Sigmoid colon (tissue), 7 donors: ENCODE results near the gene GPR37. TPM values are rescaled to one million over a fixed set of nuclear protein-coding genes. Genes with fewer than 3 reads are reported as not detected.

ENCODE experiments used
- DNase-seq: peaks from one replicate; pipeline ENCODE4 v3.0.0-alpha.2; 2019
- H3K27ac ChIP-seq, 4 donors: fragments of 200-600 bp; sonication (generic); one replicate each; pipeline ENCODE4 v1.5.1; 2016 to 2019; ENCODE audit warnings: mild to moderate bottlenecking in 1 of 4
- H3K27me3 ChIP-seq, 3 donors: fragments of 200-600 bp; sonication (generic); one replicate each; pipeline ENCODE4 v1.5.1; 2019; ENCODE audit warnings: mild to moderate bottlenecking in 1 of 3
- H3K36me3 ChIP-seq, 4 donors: fragments of 200-600 bp; sonication (generic); one replicate each; pipeline ENCODE4 v1.5.1; 2016 to 2019
- H3K4me1 ChIP-seq, 4 donors: fragments of 200-600 bp; sonication (generic); one replicate each; pipeline ENCODE4 v1.5.1; 2017 to 2019
- H3K4me3 ChIP-seq, 4 donors: fragments of 200-600 bp; sonication (generic); one replicate each; pipeline ENCODE4 v1.5.1; 2017 to 2019; ENCODE audit warnings: mild to moderate bottlenecking in 2 of 4, moderate library complexity in 1 of 4
- H3K9me3 ChIP-seq, 4 donors: fragments of 200-600 bp in 3 of 4; sonication (generic) in 3 of 4; one replicate each; pipeline versions ENCODE4 v1.5.1 to v1.6.1; 2013 to 2019
- EP300 ChIP-seq, 4 donors: sonication (generic); formaldehyde crosslinking; IDR thresholded peaks; one replicate each; pipeline ENCODE4 v1.6.1; 2017; ENCODE audit warnings: antibody characterized with exemption in 4 of 4
- POLR2A ChIP-seq, 2 donors: fragments of 450-650 bp; IDR thresholded peaks; one replicate each; pipeline ENCODE4 v1.6.1; 2016; ENCODE audit warnings: antibody characterized with exemption in 2 of 2, mild to moderate bottlenecking in 2 of 2, moderate library complexity in 2 of 2
- POLR2AphosphoS5 ChIP-seq, 4 donors: sonication (generic); formaldehyde crosslinking; IDR thresholded peaks; one replicate each; pipeline ENCODE4 v1.6.1; 2017; ENCODE audit warnings: antibody characterized with exemption in 4 of 4
- WGBS, 2 donors: extraction: QIAGEN DNeasy Blood & Tissue Kit; methylation state at CpG; one replicate each; pipeline ENCODE4 v1.1.7; 2013; 5-methylcytosine and 5-hydroxymethylcytosine counted together
- intact Hi-C: fragments of 100-400 bp; cut with DNase I; formaldehyde crosslinking; loops from one replicate; pipeline ENCODE4 v1.15.1; 2023
- polyA plus RNA-seq, 3 donors: library from polyadenylated mRNA; stranded (reverse); fragments of 200-250 nt; gene quantifications; one replicate each; pipeline ENCODE4 v1.2.3, GENCODE V29; 2013
- total RNA-seq, 4 donors: library from RNA; depleted of rRNA; stranded (reverse); fragments of >200 nt; gene quantifications; one replicate each; pipeline ENCODE4 v1.1.0, GENCODE V29; 2016
- TF ChIP-seq, protein P1 (sequence below), 4 experiments: fragments of 450-650 bp in 3 of 4; fragments of 200-600 bp in 1 of 4; IDR thresholded peaks; one replicate each; pipeline ENCODE4 v1.5.1; 2016 to 2019; ENCODE audit warnings: antibody characterized with exemption in 4 of 4, mild to moderate bottlenecking in 3 of 4, moderate library complexity in 2 of 4
- donor health status: healthy with polysubstance abuse.
- donor health status: Bipolar disorder and iron deficiency.
- donor health status: healthy.

GPR37 gene
- total and polyA plus RNA-seq, 7 donors, result 0.68 to 2.3 (median 1.4) TPM; not detected in 2

DNA sequence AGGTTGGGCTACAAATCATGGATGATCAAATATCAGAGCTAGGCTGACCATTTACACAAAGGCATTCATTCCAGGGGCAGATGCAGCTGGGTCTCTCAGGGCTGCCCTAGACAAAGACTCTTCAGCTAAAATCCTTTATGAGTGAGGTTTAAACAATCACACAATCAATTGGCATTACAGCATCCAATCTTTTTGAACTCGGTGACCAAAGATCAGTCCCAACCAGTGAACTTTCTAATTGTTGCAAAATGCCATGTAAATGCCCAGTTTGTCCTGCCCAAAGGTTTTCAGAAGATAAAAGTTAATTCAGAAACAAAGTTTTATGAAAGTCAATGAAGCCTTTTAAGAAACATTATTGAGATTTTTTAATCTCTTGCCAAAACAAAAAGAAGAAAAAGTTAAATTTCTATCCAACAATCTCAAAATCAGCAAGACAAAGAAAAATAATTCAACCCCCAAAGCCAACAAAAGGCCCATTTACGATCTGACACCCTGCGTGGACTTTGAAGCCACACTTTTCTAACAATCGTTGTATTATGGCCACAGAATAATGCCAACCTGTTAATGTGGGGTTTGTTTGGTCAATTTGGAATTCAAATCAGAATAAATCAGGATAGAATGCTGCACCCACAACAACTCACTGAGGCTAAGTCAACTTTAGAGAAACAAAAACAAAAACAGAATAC is 40.9 kb downstream of the GPR37 start:
- H3K4me1 ChIP-seq, result no peaks in the 10 kb centered on the region
- 25 to 57% methylated on average over 4 of the region's 4 CpGs for WGBS, 2 donors
- H3K27me3 ChIP-seq, result no peaks in the 10 kb centered on the region
- intact Hi-C loops, result no loop called here
- no peaks in the 10 kb centered on the region for H3K36me3 ChIP-seq
- TF ChIP-seq, protein P1, sequence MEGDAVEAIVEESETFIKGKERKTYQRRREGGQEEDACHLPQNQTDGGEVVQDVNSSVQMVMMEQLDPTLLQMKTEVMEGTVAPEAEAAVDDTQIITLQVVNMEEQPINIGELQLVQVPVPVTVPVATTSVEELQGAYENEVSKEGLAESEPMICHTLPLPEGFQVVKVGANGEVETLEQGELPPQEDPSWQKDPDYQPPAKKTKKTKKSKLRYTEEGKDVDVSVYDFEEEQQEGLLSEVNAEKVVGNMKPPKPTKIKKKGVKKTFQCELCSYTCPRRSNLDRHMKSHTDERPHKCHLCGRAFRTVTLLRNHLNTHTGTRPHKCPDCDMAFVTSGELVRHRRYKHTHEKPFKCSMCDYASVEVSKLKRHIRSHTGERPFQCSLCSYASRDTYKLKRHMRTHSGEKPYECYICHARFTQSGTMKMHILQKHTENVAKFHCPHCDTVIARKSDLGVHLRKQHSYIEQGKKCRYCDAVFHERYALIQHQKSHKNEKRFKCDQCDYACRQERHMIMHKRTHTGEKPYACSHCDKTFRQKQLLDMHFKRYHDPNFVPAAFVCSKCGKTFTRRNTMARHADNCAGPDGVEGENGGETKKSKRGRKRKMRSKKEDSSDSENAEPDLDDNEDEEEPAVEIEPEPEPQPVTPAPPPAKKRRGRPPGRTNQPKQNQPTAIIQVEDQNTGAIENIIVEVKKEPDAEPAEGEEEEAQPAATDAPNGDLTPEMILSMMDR (IDR thresholded peaks at IDR 0.05), result no peak
- TF ChIP-seq POLR2A (IDR thresholded peaks at IDR 0.05), result no peak
- no peak for TF ChIP-seq POLR2AphosphoS5 (IDR thresholded peaks at IDR 0.05)
- TF ChIP-seq EP300 (IDR thresholded peaks at IDR 0.05), result no peak
- no peak for DNase-seq
- H3K9me3 ChIP-seq, result no peaks in the 10 kb centered on the region
- H3K27ac ChIP-seq, result no peak overlapping the region
- H3K4me3 ChIP-seq, result no peak overlapping the region

DNA sequence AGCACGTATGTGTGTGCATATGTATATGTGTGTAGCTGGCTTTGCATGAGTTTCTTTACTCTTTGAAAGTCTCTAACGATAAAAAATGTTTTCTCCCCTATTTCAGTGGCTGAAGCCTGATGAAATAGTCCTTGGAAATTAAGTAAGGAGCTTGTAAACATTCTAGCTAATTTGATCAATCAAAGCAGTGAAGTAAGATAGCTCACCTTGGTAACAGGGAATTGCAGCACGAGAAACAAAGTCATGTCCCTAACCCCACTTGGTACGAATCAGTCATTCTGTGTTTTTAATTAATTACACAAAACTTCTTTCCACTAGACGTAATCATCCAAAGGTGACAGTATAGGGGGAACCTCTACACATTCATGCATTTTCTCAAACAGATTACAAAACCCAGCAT is 41.5 kb downstream of the GPR37 start:
- TF ChIP-seq POLR2AphosphoS5 (IDR thresholded peaks at IDR 0.05) (no peak), POLR2A (IDR thresholded peaks at IDR 0.05) (no peak), EP300 (IDR thresholded peaks at IDR 0.05) (no peak)
- TF ChIP-seq, protein P1 (IDR thresholded peaks at IDR 0.05), result no peak
- intact Hi-C loops, result no loop called here
- 69 to 84% methylated on average over 5 of the region's 5 CpGs for WGBS, 2 donors
- H3K4me3 ChIP-seq, result no peak overlapping the region
- no peak overlapping the region for H3K27ac ChIP-seq
- H3K9me3 ChIP-seq, result no peaks in the 10 kb centered on the region
- H3K36me3 ChIP-seq, result no peaks in the 10 kb centered on the region
- no peaks in the 10 kb centered on the region for H3K27me3 ChIP-seq
- no peak for DNase-seq
- no peaks in the 10 kb centered on the region for H3K4me1 ChIP-seq

DNA sequence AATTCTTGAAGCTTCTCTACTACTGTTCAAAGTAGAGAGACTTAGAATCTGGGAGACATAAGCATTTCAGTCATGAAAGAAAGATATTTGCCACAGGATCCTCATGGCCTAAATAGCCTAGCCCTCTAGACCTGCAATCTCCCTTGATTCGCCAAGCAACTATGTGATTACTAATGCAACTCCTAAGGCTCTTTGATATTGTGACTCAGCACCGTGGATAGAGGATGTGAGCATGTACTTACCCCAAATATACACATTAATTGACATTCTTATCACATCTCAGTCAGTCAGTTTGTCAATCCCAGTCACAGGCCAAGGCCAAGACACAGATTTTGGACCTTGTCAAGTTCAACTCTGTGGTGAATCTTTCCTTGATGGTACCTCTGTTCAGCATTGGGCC is 42.6 kb downstream of the GPR37 start:
- TF ChIP-seq EP300 (IDR thresholded peaks at IDR 0.05), result no peak
- no peak for TF ChIP-seq POLR2AphosphoS5 (IDR thresholded peaks at IDR 0.05)
- TF ChIP-seq, protein P1 (IDR thresholded peaks at IDR 0.05), result no peak
- TF ChIP-seq POLR2A (IDR thresholded peaks at IDR 0.05), result no peak
- Histone ChIP-seq H3K36me3 (no peaks in the 10 kb centered on the region), H3K4me1 (no peaks in the 10 kb centered on the region), H3K4me3 (no peak overlapping the region), H3K27ac (peak overlapping the region in 1 of 4 donors; percentile 56), H3K27me3 (no peaks in the 10 kb centered on the region), H3K9me3 (no peaks in the 10 kb centered on the region)
- intact Hi-C loops, result no loop called here
- WGBS, 2 donors, result 34 to 65% methylated on average over 2 of the region's 2 CpGs
- no peak for DNase-seq

DNA sequence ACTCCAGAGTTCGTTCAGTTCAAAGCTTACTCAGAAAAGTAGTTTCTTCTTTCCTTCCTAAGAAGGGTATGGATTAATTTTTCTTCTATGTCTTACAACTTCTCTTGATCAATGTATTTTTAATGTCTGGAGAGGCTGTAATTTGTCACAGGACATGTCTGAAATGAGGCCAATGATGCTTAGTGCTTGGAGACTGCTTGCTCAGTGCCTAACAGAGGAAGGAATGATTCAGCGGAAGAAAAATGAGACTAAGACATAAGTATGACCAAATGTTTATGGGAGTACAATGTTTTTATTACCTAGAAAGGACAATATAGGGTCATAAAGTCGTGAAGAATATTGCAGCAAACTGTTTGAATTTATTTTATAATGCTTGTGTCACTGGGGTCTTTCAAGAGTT is 43.3 kb downstream of the GPR37 start:
- no peak overlapping the region for H3K4me3 ChIP-seq
- TF ChIP-seq POLR2A (IDR thresholded peaks at IDR 0.05) (no peak), EP300 (IDR thresholded peaks at IDR 0.05) (no peak), POLR2AphosphoS5 (IDR thresholded peaks at IDR 0.05) (no peak)
- TF ChIP-seq, protein P1 (IDR thresholded peaks at IDR 0.05), result no peak
- DNase-seq, result no peak
- peak overlapping the region in 1 of 4 donors; percentile 56 for H3K27ac ChIP-seq
- intact Hi-C loops, result no loop called here
- 14 to 50% methylated on average over 3 of the region's 3 CpGs for WGBS, 2 donors
- no peaks in the 10 kb centered on the region for H3K27me3 ChIP-seq
- no peaks in the 10 kb centered on the region for H3K9me3 ChIP-seq
- H3K4me1 ChIP-seq, result no peaks in the 10 kb centered on the region
- no peaks in the 10 kb centered on the region for H3K36me3 ChIP-seq

DNA sequence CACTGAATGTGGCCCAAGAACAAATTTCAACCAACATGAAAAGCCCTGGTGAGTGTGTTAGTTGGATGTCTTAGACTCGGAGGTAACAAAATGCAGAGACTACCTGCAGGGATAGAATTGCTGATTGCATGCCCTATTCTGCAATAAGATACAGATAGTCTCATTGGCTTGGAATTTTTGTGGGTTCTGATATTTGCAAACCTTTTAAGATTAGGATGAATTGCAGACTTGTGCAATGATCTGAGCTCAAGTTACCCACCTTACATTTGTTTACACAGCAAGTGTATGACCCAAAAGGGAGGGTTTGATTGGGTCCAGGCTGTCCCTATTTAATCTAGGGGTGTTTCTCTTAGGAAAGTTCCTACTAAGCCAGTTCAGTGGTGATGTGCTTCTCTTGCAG is 45.4 kb downstream of the GPR37 start:
- Histone ChIP-seq H3K4me3 (no peak overlapping the region), H3K36me3 (no peaks in the 10 kb centered on the region), H3K27ac (no peak overlapping the region), H3K4me1 (no peaks in the 10 kb centered on the region), H3K9me3 (no peaks in the 10 kb centered on the region), H3K27me3 (no peaks in the 10 kb centered on the region)
- 57 to 66% methylated on average over 1 of the region's 1 CpG for WGBS, 2 donors
- intact Hi-C loops, result no loop called here
- TF ChIP-seq POLR2AphosphoS5 (IDR thresholded peaks at IDR 0.05) (no peak), POLR2A (IDR thresholded peaks at IDR 0.05) (no peak), EP300 (IDR thresholded peaks at IDR 0.05) (no peak)
- TF ChIP-seq, protein P1 (IDR thresholded peaks at IDR 0.05), result no peak
- no peak for DNase-seq
